Gastrocnemius medialis (tissue), 4 donors: Measurements from ENCODE around the gene APBA2. TPM values are rescaled to one million over a fixed set of nuclear protein-coding genes. Genes with fewer than 3 reads are reported as not detected.

Source experiments
- ATAC-seq, 2 donors: fragments of 150-250 bp; one replicate each; pipeline ENCODE4 v1.9.1; 2016
- DNase-seq, 2 donors: peaks; one replicate each; pipeline ENCODE4 v3.0.0-alpha.2; 2019
- H3K27ac ChIP-seq, 4 donors: fragments of 200-600 bp; sonication (generic); 1 replicate in 1 of 4; 2 replicates in 3 of 4; pipeline ENCODE4 v1.5.1; 2016 to 2018; ENCODE audit warnings: mild to moderate bottlenecking in 2 of 4, moderate library complexity in 1 of 4
- H3K27me3 ChIP-seq, 3 donors: fragments of 200-600 bp; sonication (generic) in 2 of 3; 1 replicate in 1 of 3; 2 replicates in 2 of 3; pipeline versions ENCODE4 v1.5.1 to v1.6.0; 2016 to 2019; ENCODE audit warnings: mild to moderate bottlenecking in 1 of 3, moderate library complexity in 1 of 3
- H3K36me3 ChIP-seq, 2 donors: fragments of 200-600 bp; sonication (generic) in 1 of 2; one replicate each; pipeline ENCODE4 v1.5.1; 2017 to 2018
- H3K4me1 ChIP-seq, 2 donors: fragments of 200-600 bp; sonication (generic) in 1 of 2; one replicate each; pipeline ENCODE4 v1.5.1; 2016 to 2017; ENCODE audit warnings: mild to moderate bottlenecking in 2 of 2
- H3K4me3 ChIP-seq, 4 donors: fragments of 200-600 bp; sonication (generic) in 3 of 4; 1 replicate in 1 of 4; 2 replicates in 3 of 4; pipeline ENCODE4 v1.5.1; 2016 to 2019; ENCODE audit warnings: mild to moderate bottlenecking in 2 of 4
- H3K9me3 ChIP-seq, 3 donors: fragments of 200-600 bp; sonication (generic) in 2 of 3; 1 replicate in 1 of 3; 2 replicates in 2 of 3; pipeline ENCODE4 v1.5.1; 2016 to 2019
- POLR2A ChIP-seq, 2 donors: fragments of 450-650 bp; IDR thresholded peaks; one replicate each; pipeline ENCODE4 v1.6.1; 2017; ENCODE audit warnings: antibody characterized with exemption in 2 of 2, mild to moderate bottlenecking in 2 of 2, moderate library complexity in 2 of 2
- in situ Hi-C, 4 donors: fragments of 200-750 bp; cut with MboI; loops; one replicate each; pipeline versions ENCODE4 v1.15.0 to v1.8.0; 2017; ENCODE audit warnings: low sequenced_read_pairs in 4 of 4
- intact Hi-C: fragments of 100-400 bp; cut with DNase I; formaldehyde crosslinking; loops from one replicate; pipeline ENCODE4 v1.15.1; 2023; ENCODE audit warnings: low total_unique reads
- total RNA-seq, 4 donors: library from RNA; depleted of rRNA; stranded (reverse); fragments of >200 nt; gene quantifications; one replicate each; pipeline versions ENCODE4 v1.1.0 to v1.2.3, GENCODE V29; 2016
- TF ChIP-seq, protein P1 (sequence below), 5 experiments: fragments of 450-650 bp in 3 of 5; fragments of 200-600 bp in 2 of 5; sonication (generic) in 2 of 5; IDR thresholded peaks in 4 of 5; conservative IDR thresholded peaks in 1 of 5; 1 replicate in 4 of 5; 2 replicates in 1 of 5; pipeline ENCODE4 v1.5.1; 2016 to 2019; ENCODE audit warnings: antibody characterized with exemption in 5 of 5, mild to moderate bottlenecking in 3 of 5, moderate library complexity in 3 of 5

APBA2 gene
- total RNA-seq, 4 donors from 2014 or later, result 0.19 to 0.31 TPM; not detected in 2

DNA sequence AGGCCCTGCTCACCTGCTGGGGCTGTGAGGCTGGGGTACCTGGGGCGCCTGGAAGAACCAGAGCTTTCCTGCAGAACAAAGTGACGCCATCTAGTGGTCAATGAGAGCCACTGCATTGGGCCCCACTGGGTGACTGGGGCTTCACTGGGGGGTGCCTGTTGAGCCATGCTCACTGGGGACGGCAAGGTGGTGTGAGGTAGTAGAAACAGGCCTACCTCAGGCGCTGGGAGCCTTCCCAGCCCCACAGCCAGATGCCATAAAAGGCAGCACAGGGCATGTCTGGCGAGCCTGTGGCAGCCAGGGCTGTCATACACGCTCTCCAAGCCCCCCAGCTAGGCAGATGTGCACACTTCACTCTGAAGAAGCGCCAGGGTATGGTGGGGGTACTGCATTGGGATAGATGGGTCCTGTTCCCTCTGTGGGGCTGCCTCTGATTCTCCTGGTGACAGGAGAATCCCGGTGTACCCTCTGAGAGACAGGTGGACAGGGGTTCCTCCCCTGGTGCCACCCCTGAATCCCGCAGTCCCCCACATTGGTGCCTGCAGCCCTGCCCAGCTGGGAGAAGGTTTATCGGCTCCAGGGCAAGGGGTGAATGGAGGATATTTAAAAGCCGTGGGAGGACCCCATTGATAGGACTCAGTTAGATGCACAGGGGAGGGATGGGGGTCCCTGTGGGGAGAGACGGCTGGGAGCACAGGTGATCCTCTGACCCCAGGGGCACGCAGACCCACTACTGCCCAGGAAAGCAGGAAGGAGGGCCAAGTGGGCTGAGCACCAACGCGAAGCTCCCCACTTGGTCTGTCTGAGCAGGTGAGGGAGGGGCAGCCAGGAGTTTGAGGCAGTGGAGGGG lies 205.1 kb downstream of the APBA2 start:
- ATAC-seq (no peak), DNase-seq (no peak)
- intact Hi-C loops, result no loop called here
- TF ChIP-seq, protein P1, sequence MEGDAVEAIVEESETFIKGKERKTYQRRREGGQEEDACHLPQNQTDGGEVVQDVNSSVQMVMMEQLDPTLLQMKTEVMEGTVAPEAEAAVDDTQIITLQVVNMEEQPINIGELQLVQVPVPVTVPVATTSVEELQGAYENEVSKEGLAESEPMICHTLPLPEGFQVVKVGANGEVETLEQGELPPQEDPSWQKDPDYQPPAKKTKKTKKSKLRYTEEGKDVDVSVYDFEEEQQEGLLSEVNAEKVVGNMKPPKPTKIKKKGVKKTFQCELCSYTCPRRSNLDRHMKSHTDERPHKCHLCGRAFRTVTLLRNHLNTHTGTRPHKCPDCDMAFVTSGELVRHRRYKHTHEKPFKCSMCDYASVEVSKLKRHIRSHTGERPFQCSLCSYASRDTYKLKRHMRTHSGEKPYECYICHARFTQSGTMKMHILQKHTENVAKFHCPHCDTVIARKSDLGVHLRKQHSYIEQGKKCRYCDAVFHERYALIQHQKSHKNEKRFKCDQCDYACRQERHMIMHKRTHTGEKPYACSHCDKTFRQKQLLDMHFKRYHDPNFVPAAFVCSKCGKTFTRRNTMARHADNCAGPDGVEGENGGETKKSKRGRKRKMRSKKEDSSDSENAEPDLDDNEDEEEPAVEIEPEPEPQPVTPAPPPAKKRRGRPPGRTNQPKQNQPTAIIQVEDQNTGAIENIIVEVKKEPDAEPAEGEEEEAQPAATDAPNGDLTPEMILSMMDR (IDR thresholded peaks at IDR 0.05 in 4 of 5, conservative IDR thresholded peaks at IDR 0.05 in 1 of 5), result peak in 1 of 5 experiments; percentile 9
- TF ChIP-seq POLR2A (IDR thresholded peaks at IDR 0.05), result no peak
- in situ Hi-C loops, result no loop called here
- Histone ChIP-seq H3K27ac (no peak overlapping the region), H3K27me3 (no peaks in the 10 kb centered on the region), H3K4me1 (no peaks in the 10 kb centered on the region), H3K36me3 (no peaks in the 10 kb centered on the region), H3K9me3 (no peaks in the 10 kb centered on the region), H3K4me3 (no peak overlapping the region)

DNA sequence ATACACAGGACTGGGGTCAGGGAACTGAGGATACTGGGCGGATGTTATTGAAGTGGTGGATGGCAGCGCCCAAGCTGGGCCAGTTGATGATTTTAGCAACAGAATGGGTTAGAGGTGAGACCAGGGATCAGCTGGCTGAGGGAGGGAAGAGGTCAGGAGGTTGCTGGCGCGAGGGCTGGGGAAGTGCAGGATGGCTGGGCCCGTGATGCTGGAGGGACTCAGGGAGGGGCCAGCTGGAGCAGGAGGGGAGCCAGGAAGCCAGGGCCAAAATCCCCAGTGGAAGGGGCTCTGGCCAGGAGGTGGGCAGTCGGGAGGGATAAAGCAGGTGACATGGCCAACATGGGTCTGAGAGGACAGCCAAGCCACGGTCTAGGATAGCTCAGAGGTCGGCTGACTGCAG lies 205.9 kb downstream of the APBA2 start:
- Histone ChIP-seq H3K36me3 (no peaks in the 10 kb centered on the region), H3K9me3 (no peaks in the 10 kb centered on the region), H3K27me3 (no peaks in the 10 kb centered on the region), H3K4me1 (no peaks in the 10 kb centered on the region), H3K4me3 (no peak overlapping the region), H3K27ac (no peak overlapping the region)
- intact Hi-C loops (no loop called here), in situ Hi-C loops (no loop called here)
- ATAC-seq (no peak), DNase-seq (no peak)
- no peak for TF ChIP-seq POLR2A (IDR thresholded peaks at IDR 0.05)
- TF ChIP-seq, protein P1 (IDR thresholded peaks at IDR 0.05 in 4 of 5, conservative IDR thresholded peaks at IDR 0.05 in 1 of 5), result no peak

DNA sequence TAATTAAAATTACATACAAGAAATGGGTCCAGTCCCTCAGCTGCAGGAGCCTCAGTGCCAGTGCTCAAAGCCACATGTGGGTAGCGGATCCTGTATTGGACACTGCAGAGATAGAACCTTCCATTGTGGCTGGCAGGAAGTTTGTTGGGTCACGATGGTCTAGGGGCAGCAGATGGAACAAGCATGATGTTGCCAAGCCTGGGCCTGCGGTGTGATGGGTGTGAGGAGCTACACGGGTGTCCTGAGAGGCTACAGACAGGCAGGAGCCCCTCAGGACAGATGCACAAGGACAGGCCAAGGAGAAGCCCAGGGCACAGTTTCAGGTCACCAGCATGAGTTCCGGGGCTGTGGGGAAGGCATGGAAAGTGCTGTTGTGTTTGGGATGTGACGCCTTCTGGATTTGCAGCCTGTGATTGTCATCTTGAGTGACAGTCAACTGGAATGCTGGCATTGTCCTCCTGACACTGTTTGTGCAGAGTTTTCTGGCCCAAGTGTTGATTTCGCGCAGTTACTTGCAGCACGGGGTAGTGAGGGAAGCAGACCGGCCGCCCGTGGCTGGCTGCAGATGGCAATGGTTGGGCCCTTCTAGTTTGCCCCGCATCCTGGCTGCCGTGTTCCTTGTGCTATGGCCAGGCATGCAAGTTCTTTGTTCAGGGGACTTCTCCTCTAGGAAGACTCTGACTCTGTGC lies 206.7 kb downstream of the APBA2 start:
- in situ Hi-C loops, result no loop called here
- no peak for TF ChIP-seq POLR2A (IDR thresholded peaks at IDR 0.05)
- TF ChIP-seq, protein P1 (IDR thresholded peaks at IDR 0.05 in 4 of 5, conservative IDR thresholded peaks at IDR 0.05 in 1 of 5), result no peak
- Histone ChIP-seq H3K36me3 (no peaks in the 10 kb centered on the region), H3K27me3 (no peaks in the 10 kb centered on the region), H3K9me3 (no peaks in the 10 kb centered on the region), H3K27ac (no peak overlapping the region), H3K4me3 (no peak overlapping the region), H3K4me1 (no peaks in the 10 kb centered on the region)
- ATAC-seq (no peak), DNase-seq (no peak)
- intact Hi-C loops, result no loop called here

DNA sequence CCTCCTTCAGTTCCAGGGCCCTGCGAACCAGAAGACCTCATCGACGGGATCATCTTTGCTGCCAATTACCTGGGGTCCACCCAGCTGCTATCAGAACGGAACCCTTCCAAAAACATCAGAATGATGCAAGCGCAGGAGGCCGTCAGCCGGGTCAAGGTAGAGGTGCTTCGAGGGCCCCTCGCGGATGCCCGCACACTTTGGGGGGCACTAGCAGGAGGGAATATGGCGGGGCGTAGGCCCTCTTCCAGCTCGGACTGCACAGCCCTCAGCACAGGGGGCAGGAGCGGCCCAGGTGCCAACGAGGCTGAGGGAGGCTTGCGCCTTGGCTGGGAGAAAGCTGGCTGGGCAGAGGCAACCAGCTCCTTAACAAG lies 207.3 kb downstream of the APBA2 start:
- no peaks in the 10 kb centered on the region for H3K9me3 ChIP-seq
- TF ChIP-seq, protein P1 (IDR thresholded peaks at IDR 0.05 in 4 of 5, conservative IDR thresholded peaks at IDR 0.05 in 1 of 5), result no peak
- TF ChIP-seq POLR2A (IDR thresholded peaks at IDR 0.05), result no peak
- H3K27me3 ChIP-seq, result no peaks in the 10 kb centered on the region

More for the DNA sequence above, 207.3 kb downstream of the APBA2 start:
- intact Hi-C loops (no loop called here), in situ Hi-C loops (no loop called here)
- no peak overlapping the region for H3K4me3 ChIP-seq
- H3K4me1 ChIP-seq, result no peaks in the 10 kb centered on the region
- no peak overlapping the region for H3K27ac ChIP-seq
- H3K36me3 ChIP-seq, result no peaks in the 10 kb centered on the region
- ATAC-seq (no peak), DNase-seq (no peak)
